ENCODE data around the gene UBE2E1. TPM values are rescaled to one million over a fixed set of nuclear protein-coding genes. Genes with fewer than 3 reads are reported as not detected.
A peak's percentile ranks its signal among the peaks of the same experiment; 100 is the strongest.

The UBE2E1 gene
- total and polyA plus RNA-seq, 2 experiments from 2014 or later: 39.9 to 120 TPM

DNA sequence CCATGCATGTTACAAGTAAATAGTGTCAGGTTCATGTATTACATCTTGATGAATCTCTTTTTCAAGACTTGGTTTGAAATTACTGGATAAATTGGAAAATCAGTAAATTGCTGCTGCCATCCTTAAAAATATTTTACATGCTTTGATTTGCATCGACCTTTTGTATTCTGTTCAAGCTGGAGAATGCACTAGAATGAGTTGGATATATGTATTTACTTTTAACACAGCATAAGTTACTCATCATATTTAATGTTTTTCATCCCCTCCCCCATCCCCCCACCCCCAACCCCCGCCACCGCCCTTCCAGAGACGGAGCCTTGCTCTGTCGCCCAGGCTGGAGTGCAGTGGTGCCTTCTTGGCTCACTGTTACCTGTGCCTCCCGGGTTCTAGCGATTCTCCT, 16.8 kb downstream of the UBE2E1 start:
- Histone ChIP-seq H3K4me1 (ENCODE audit: insufficient read depth) (peaks cover 70% of the 10 kb centered on the region), H3K36me3 (ENCODE audit: insufficient read depth) (no peaks in the 10 kb centered on the region), H4K20me1 (replicated peaks; ENCODE audit: insufficient read depth) (peaks cover 59% of the 10 kb centered on the region), H3K27ac (ENCODE audit: low read depth) (no peak overlapping the region), H3F3A (replicated peaks; ENCODE audit: low read depth) (no peaks in the 10 kb centered on the region), H3K9me2 (ENCODE audit: insufficient read depth) (no peaks in the 10 kb centered on the region), H3K4me3 (no peak overlapping the region), H2AFZ (no peak overlapping the region), H3K4me2 (peak overlapping the region; percentile 33; the same call in 1 of the 2 replicates), H3K27me3 (ENCODE audit: insufficient read depth) (no peaks in the 10 kb centered on the region), H3K79me2 (replicated peaks; ENCODE audit: insufficient read depth) (peaks cover 99% of the 10 kb centered on the region)
- DNase-seq (ENCODE audit: low spot score) (no peak), ATAC-seq (no peak)
- peaks cover 3% of the 10 kb centered on the region for H3K27me3 Mint-ChIP-seq (ENCODE audit: insufficient read depth, low read depth, poor library complexity)
- no peak overlapping the region for H3K4me3 Mint-ChIP-seq
- peaks cover 5% of the 10 kb centered on the region for H3K36me3 Mint-ChIP-seq (ENCODE audit: low read depth)
- H3K4me1 Mint-ChIP-seq: peaks cover 79% of the 10 kb centered on the region
- no peak overlapping the region for H3K27ac Mint-ChIP-seq
- H3K9me3 Mint-ChIP-seq: no peaks in the 10 kb centered on the region
- TF ChIP-seq STAT1 (IDR thresholded peaks at IDR 0.05; ENCODE audit: unreplicated experiment): no peak
- TF ChIP-seq, protein P1, sequence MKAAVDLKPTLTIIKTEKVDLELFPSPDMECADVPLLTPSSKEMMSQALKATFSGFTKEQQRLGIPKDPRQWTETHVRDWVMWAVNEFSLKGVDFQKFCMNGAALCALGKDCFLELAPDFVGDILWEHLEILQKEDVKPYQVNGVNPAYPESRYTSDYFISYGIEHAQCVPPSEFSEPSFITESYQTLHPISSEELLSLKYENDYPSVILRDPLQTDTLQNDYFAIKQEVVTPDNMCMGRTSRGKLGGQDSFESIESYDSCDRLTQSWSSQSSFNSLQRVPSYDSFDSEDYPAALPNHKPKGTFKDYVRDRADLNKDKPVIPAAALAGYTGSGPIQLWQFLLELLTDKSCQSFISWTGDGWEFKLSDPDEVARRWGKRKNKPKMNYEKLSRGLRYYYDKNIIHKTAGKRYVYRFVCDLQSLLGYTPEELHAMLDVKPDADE (IDR thresholded peaks at IDR 0.05): no peak
- TF ChIP-seq, protein P2, sequence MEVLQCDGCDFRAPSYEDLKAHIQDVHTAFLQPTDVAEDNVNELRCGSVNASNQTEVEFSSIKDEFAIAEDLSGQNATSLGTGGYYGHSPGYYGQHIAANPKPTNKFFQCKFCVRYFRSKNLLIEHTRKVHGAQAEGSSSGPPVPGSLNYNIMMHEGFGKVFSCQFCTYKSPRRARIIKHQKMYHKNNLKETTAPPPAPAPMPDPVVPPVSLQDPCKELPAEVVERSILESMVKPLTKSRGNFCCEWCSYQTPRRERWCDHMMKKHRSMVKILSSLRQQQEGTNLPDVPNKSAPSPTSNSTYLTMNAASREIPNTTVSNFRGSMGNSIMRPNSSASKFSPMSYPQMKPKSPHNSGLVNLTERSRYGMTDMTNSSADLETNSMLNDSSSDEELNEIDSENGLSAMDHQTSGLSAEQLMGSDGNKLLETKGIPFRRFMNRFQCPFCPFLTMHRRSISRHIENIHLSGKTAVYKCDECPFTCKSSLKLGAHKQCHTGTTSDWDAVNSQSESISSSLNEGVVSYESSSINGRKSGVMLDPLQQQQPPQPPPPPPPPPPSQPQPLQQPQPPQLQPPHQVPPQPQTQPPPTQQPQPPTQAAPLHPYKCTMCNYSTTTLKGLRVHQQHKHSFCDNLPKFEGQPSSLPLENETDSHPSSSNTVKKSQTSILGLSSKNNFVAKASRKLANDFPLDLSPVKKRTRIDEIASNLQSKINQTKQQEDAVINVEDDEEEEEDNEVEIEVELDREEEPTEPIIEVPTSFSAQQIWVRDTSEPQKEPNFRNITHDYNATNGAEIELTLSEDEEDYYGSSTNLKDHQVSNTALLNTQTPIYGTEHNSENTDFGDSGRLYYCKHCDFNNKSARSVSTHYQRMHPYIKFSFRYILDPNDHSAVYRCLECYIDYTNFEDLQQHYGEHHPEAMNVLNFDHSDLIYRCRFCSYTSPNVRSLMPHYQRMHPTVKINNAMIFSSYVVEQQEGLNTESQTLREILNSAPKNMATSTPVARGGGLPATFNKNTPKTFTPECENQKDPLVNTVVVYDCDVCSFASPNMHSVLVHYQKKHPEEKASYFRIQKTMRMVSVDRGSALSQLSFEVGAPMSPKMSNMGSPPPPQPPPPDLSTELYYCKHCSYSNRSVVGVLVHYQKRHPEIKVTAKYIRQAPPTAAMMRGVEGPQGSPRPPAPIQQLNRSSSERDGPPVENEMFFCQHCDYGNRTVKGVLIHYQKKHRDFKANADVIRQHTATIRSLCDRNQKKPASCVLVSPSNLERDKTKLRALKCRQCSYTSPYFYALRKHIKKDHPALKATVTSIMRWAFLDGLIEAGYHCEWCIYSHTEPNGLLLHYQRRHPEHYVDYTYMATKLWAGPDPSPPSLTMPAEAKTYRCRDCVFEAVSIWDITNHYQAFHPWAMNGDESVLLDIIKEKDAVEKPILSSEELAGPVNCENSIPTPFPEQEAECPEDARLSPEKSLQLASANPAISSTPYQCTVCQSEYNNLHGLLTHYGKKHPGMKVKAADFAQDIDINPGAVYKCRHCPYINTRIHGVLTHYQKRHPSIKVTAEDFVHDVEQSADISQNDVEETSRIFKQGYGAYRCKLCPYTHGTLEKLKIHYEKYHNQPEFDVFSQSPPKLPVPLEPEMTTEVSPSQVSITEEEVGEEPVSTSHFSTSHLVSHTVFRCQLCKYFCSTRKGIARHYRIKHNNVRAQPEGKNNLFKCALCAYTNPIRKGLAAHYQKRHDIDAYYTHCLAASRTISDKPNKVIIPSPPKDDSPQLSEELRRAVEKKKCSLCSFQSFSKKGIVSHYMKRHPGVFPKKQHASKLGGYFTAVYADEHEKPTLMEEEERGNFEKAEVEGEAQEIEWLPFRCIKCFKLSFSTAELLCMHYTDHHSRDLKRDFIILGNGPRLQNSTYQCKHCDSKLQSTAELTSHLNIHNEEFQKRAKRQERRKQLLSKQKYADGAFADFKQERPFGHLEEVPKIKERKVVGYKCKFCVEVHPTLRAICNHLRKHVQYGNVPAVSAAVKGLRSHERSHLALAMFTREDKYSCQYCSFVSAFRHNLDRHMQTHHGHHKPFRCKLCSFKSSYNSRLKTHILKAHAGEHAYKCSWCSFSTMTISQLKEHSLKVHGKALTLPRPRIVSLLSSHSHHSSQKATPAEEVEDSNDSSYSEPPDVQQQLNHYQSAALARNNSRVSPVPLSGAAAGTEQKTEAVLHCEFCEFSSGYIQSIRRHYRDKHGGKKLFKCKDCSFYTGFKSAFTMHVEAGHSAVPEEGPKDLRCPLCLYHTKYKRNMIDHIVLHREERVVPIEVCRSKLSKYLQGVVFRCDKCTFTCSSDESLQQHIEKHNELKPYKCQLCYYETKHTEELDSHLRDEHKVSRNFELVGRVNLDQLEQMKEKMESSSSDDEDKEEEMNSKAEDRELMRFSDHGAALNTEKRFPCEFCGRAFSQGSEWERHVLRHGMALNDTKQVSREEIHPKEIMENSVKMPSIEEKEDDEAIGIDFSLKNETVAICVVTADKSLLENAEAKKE (CRISPR knock-in tag; IDR thresholded peaks at IDR 0.05): no peak

DNA sequence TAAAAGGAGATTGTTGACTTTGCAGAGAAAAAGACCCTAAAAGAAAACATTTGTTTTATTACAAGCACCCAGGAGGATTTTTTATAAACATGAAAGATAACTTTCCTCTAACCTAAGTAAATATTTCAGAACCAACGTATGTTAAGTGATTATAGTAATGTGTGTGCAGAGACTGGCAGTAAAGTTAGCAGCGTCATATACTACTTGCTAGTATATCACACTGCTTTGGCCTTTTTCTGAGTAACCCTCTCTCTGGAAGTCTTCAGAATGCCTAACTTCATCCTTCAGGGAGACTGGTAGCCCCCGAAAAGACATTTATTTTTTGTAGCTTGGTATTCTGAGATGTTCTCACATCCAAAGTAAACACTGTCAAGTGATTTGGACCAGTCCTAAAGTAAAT, 17.9 kb downstream of the UBE2E1 start:
- no peaks in the 10 kb centered on the region for H3K27me3 ChIP-seq (ENCODE audit: insufficient read depth)
- Mint-ChIP-seq H3K27me3 (ENCODE audit: insufficient read depth, low read depth, poor library complexity) (peaks cover 1% of the 10 kb centered on the region), H3K27ac (no peak overlapping the region), H3K9me3 (no peaks in the 10 kb centered on the region), H3K36me3 (ENCODE audit: low read depth) (no peaks in the 10 kb centered on the region), H3K4me1 (peaks cover 74% of the 10 kb centered on the region), H3K4me3 (no peak overlapping the region)
- no peaks in the 10 kb centered on the region for H3K9me2 ChIP-seq (ENCODE audit: insufficient read depth)
- H3K4me1 ChIP-seq (ENCODE audit: insufficient read depth): peaks cover 70% of the 10 kb centered on the region
- peaks cover 53% of the 10 kb centered on the region for H4K20me1 ChIP-seq (replicated peaks; ENCODE audit: insufficient read depth)
- H3K36me3 ChIP-seq (ENCODE audit: insufficient read depth): no peaks in the 10 kb centered on the region
- no peak overlapping the region for H3K27ac ChIP-seq (ENCODE audit: low read depth)
- ATAC-seq: no peak
- H2AFZ ChIP-seq: no peak overlapping the region
- H3K79me2 ChIP-seq (replicated peaks; ENCODE audit: insufficient read depth): peaks cover 99% of the 10 kb centered on the region
- no peak for DNase-seq (ENCODE audit: low spot score)
- no peak overlapping the region for H3K4me3 ChIP-seq
- H3F3A ChIP-seq (replicated peaks; ENCODE audit: low read depth): no peaks in the 10 kb centered on the region
- 0 out of 2 replicates have a peak overlapping the region, but pooled peaks have one; percentile 33 for H3K4me2 ChIP-seq
- TF ChIP-seq NANOG (IDR thresholded peaks at IDR 0.05; ENCODE audit: borderline replicate concordance) (no peak), POLR2AphosphoS5 (IDR thresholded peaks at IDR 0.05; ENCODE audit: low read depth) (no peak), ZNF114 (CRISPR knock-in tag; IDR thresholded peaks at IDR 0.05) (no peak), EZH2phosphoT487 (IDR thresholded peaks at IDR 0.05; ENCODE audit: unreplicated experiment) (no peak)
- TF ChIP-seq, protein P3, sequence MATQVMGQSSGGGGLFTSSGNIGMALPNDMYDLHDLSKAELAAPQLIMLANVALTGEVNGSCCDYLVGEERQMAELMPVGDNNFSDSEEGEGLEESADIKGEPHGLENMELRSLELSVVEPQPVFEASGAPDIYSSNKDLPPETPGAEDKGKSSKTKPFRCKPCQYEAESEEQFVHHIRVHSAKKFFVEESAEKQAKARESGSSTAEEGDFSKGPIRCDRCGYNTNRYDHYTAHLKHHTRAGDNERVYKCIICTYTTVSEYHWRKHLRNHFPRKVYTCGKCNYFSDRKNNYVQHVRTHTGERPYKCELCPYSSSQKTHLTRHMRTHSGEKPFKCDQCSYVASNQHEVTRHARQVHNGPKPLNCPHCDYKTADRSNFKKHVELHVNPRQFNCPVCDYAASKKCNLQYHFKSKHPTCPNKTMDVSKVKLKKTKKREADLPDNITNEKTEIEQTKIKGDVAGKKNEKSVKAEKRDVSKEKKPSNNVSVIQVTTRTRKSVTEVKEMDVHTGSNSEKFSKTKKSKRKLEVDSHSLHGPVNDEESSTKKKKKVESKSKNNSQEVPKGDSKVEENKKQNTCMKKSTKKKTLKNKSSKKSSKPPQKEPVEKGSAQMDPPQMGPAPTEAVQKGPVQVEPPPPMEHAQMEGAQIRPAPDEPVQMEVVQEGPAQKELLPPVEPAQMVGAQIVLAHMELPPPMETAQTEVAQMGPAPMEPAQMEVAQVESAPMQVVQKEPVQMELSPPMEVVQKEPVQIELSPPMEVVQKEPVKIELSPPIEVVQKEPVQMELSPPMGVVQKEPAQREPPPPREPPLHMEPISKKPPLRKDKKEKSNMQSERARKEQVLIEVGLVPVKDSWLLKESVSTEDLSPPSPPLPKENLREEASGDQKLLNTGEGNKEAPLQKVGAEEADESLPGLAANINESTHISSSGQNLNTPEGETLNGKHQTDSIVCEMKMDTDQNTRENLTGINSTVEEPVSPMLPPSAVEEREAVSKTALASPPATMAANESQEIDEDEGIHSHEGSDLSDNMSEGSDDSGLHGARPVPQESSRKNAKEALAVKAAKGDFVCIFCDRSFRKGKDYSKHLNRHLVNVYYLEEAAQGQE (IDR thresholded peaks at IDR 0.05; ENCODE audit: unreplicated experiment): no peak
- TF ChIP-seq, protein P4, sequence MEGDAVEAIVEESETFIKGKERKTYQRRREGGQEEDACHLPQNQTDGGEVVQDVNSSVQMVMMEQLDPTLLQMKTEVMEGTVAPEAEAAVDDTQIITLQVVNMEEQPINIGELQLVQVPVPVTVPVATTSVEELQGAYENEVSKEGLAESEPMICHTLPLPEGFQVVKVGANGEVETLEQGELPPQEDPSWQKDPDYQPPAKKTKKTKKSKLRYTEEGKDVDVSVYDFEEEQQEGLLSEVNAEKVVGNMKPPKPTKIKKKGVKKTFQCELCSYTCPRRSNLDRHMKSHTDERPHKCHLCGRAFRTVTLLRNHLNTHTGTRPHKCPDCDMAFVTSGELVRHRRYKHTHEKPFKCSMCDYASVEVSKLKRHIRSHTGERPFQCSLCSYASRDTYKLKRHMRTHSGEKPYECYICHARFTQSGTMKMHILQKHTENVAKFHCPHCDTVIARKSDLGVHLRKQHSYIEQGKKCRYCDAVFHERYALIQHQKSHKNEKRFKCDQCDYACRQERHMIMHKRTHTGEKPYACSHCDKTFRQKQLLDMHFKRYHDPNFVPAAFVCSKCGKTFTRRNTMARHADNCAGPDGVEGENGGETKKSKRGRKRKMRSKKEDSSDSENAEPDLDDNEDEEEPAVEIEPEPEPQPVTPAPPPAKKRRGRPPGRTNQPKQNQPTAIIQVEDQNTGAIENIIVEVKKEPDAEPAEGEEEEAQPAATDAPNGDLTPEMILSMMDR (conservative IDR thresholded peaks at IDR 0.05; ENCODE audit: low read depth in 2 of 2): no peak

Data from GM23338 (cell line).